Liver (tissue), 9 donors: ENCODE data around the gene LRP5. TPM values are rescaled to one million over a fixed set of nuclear protein-coding genes. Genes with fewer than 3 reads are reported as not detected.
A peak's percentile ranks its signal among the peaks of the same experiment; 100 is the strongest.

ENCODE experiments used
- DNase-seq: peaks from one replicate; pipeline ENCODE4 v3.0.0-alpha.2; 2017; ENCODE audit warnings: low spot score
- H3K27ac ChIP-seq, 2 donors: one replicate each; pipeline ENCODE4 v1.7.0; 2013; ENCODE audit warnings: inconsistent platforms in 2 of 2, low read length in 2 of 2, control low read depth in 1 of 2, low read depth in 1 of 2, mild to moderate bottlenecking in 1 of 2
- H3K27me3 ChIP-seq, 4 donors: one replicate each; pipeline versions ENCODE4 v1.6.1 to v1.7.0; 2013; ENCODE audit warnings: low read length in 3 of 4, inconsistent platforms in 1 of 4, mild to moderate bottlenecking in 1 of 4, moderate library complexity in 1 of 4; ENCODE audit not compliant: control insufficient read depth in 4 of 4, insufficient read depth in 4 of 4
- H3K36me3 ChIP-seq, 4 donors: one replicate each; pipeline versions ENCODE4 v1.6.1 to v1.7.0; 2013; ENCODE audit warnings: low read length in 3 of 4, mild to moderate bottlenecking in 3 of 4, low read depth in 1 of 4, moderate library complexity in 1 of 4; ENCODE audit not compliant: control insufficient read depth in 4 of 4, insufficient read depth in 3 of 4
- H3K4me1 ChIP-seq, 4 donors: one replicate each; pipeline versions ENCODE4 v1.6.1 to v1.7.0; 2013; ENCODE audit warnings: low read length in 3 of 4, mild to moderate bottlenecking in 3 of 4, moderate library complexity in 1 of 4; ENCODE audit not compliant: control insufficient read depth in 4 of 4, insufficient read depth in 4 of 4
- H3K4me3 ChIP-seq, 3 donors: one replicate each; pipeline versions ENCODE4 v1.6.1 to v1.7.0; 2013; ENCODE audit warnings: low read length in 3 of 3, control low read depth in 1 of 3, low read depth in 1 of 3, mild to moderate bottlenecking in 1 of 3
- H3K9ac ChIP-seq, 2 donors: one replicate each; pipeline ENCODE4 v1.7.0; 2013; ENCODE audit warnings: low read length in 2 of 2, mild to moderate bottlenecking in 2 of 2, moderate library complexity in 2 of 2, control low read depth in 1 of 2, low read depth in 1 of 2
- H3K9me3 ChIP-seq, 4 donors: one replicate each; pipeline versions ENCODE4 v1.6.1 to v1.7.0; 2013; ENCODE audit warnings: low read length in 3 of 4; ENCODE audit not compliant: control insufficient read depth in 4 of 4
- CTCF ChIP-seq: fragments of 150-350 bp; IDR thresholded peaks from 2 replicates; pipeline ENCODE4 v1.5.1; 2017; ENCODE audit warnings: improper control_type of control experiment, low read depth, low read length; ENCODE audit not compliant: missing input control
- EGR1 ChIP-seq, 2 donors: IDR thresholded peaks; 2 replicates each; pipeline ENCODE4 v1.6.1; 2016 to 2018; ENCODE audit warnings: antibody characterized with exemption in 2 of 2, low read depth in 2 of 2
- FOXA1 ChIP-seq: IDR thresholded peaks from 2 replicates; pipeline ENCODE4 v1.6.1; 2016; ENCODE audit warnings: antibody characterized with exemption
- FOXA2 ChIP-seq: IDR thresholded peaks from 2 replicates; pipeline ENCODE4 v1.6.1; 2016; ENCODE audit warnings: antibody characterized with exemption
- GABPA ChIP-seq, 2 donors: IDR thresholded peaks in 1 of 2; conservative IDR thresholded peaks in 1 of 2; 2 replicates each; pipeline ENCODE4 v1.6.1; 2016; ENCODE audit warnings: antibody characterized with exemption in 2 of 2, mild to moderate bottlenecking in 1 of 2, moderate library complexity in 1 of 2
- HNF4A ChIP-seq, 2 donors: conservative IDR thresholded peaks; 2 replicates each; pipeline ENCODE4 v1.6.1; 2016; ENCODE audit warnings: antibody characterized with exemption in 2 of 2, mild to moderate bottlenecking in 2 of 2
- HNF4G ChIP-seq: IDR thresholded peaks from 2 replicates; pipeline ENCODE4 v1.6.1; 2016; ENCODE audit warnings: antibody characterized with exemption
- JUND ChIP-seq, 2 donors: IDR thresholded peaks; 2 replicates each; pipeline ENCODE4 v1.6.1; 2016; ENCODE audit warnings: antibody characterized with exemption in 2 of 2
- NR2F2 ChIP-seq: IDR thresholded peaks from 2 replicates; pipeline ENCODE4 v1.6.1; 2016; ENCODE audit warnings: antibody characterized with exemption
- RAD21 ChIP-seq, 2 donors: IDR thresholded peaks; 2 replicates each; pipeline ENCODE4 v1.6.1; 2016; ENCODE audit warnings: antibody characterized with exemption in 2 of 2, mild to moderate bottlenecking in 2 of 2
- RXRA ChIP-seq, 2 donors: IDR thresholded peaks; 2 replicates each; pipeline ENCODE4 v1.6.1; 2017 to 2018; ENCODE audit warnings: antibody characterized with exemption in 2 of 2, mild to moderate bottlenecking in 1 of 2
- SP1 ChIP-seq: IDR thresholded peaks from 2 replicates; pipeline ENCODE4 v1.6.1; 2018; ENCODE audit warnings: antibody characterized with exemption, mild to moderate bottlenecking
- TAF1 ChIP-seq: conservative IDR thresholded peaks from 2 replicates; pipeline ENCODE4 v1.6.1; 2016; ENCODE audit warnings: antibody characterized with exemption, mild to moderate bottlenecking
- YY1 ChIP-seq: IDR thresholded peaks from 2 replicates; pipeline ENCODE4 v1.6.1; 2016; ENCODE audit warnings: antibody characterized with exemption, mild to moderate bottlenecking
- WGBS: extraction: QIAGEN DNeasy Blood & Tissue Kit; methylation state at CpG from one replicate; pipeline ENCODE4 v1.1.7; 2013; 5-methylcytosine and 5-hydroxymethylcytosine counted together
- polyA plus RNA-seq, 2 donors: library from polyadenylated mRNA; stranded (reverse) in 1 of 2; unstranded in 1 of 2; fragments of 200-250 nt in 1 of 2; fragments of >200 nt in 1 of 2; fragmentation: Nextera tagmentation in 1 of 2; extraction: Ambion mirVana in 1 of 2; gene quantifications; one replicate each; pipeline versions ENCODE4 v1.2.1 to v1.2.3, GENCODE V29; 2013 to 2015
- total RNA-seq, 2 donors: library from RNA; depleted of rRNA; stranded (reverse); fragments of >200 nt; gene quantifications; one replicate each; pipeline ENCODE4 v1.2.3, GENCODE V29; 2014
- TF ChIP-seq, protein P1 (sequence below): IDR thresholded peaks from 2 replicates; pipeline ENCODE4 v1.6.1; 2016; ENCODE audit warnings: antibody characterized with exemption, mild to moderate bottlenecking
- TF ChIP-seq, protein P2 (sequence below): IDR thresholded peaks from 2 replicates; pipeline ENCODE4 v1.6.1; 2016; ENCODE audit warnings: antibody characterized with exemption
- TF ChIP-seq, protein P3 (sequence below): IDR thresholded peaks from 2 replicates; pipeline ENCODE4 v1.6.1; 2016; ENCODE audit warnings: antibody characterized with exemption
- TF ChIP-seq, protein P4 (sequence below): IDR thresholded peaks from 2 replicates; pipeline ENCODE4 v1.6.1; 2016; ENCODE audit warnings: antibody characterized with exemption
- donor health status: healthy.
- donor health status: healthy.
- donor health status: healthy.
- donor health status: healthy.
- donor health status: healthy.

The LRP5 gene
- total and polyA plus RNA-seq, 4 donors = 48.9 to 99.3 (median 71.3) TPM

- H3K36me3 ChIP-seq = peaks cover 0 to 2% (median 0%) of the 10 kb centered on the region in 4 donors
- 48% methylated on average over 15 of the region's 15 CpGs for WGBS
- H3K9me3 ChIP-seq = no peaks in the 10 kb centered on the region
- H3K27ac ChIP-seq = peak overlapping the region; percentile 54 to 57
- DNase-seq = no peak
- no peaks in the 10 kb centered on the region for H3K27me3 ChIP-seq
- peaks cover 11 to 67% (median 51%) of the 10 kb centered on the region in 4 donors for H3K4me1 ChIP-seq
- no peak for TF ChIP-seq NR2F2
- no peak for TF ChIP-seq RAD21 (IDR thresholded peaks at IDR 0.05)
- TF ChIP-seq JUND (IDR thresholded peaks at IDR 0.05) = peak in 1 of 2 donors; percentile 38
- TF ChIP-seq GABPA (IDR thresholded peaks at IDR 0.05 in 1 of 2, conservative IDR thresholded peaks at IDR 0.05 in 1 of 2) = no peak
- peak; percentile 72 to 94 for TF ChIP-seq RXRA (IDR thresholded peaks at IDR 0.05)
- TF ChIP-seq FOXA2 = no peak
- no peak for TF ChIP-seq YY1
- TF ChIP-seq, protein P1, sequence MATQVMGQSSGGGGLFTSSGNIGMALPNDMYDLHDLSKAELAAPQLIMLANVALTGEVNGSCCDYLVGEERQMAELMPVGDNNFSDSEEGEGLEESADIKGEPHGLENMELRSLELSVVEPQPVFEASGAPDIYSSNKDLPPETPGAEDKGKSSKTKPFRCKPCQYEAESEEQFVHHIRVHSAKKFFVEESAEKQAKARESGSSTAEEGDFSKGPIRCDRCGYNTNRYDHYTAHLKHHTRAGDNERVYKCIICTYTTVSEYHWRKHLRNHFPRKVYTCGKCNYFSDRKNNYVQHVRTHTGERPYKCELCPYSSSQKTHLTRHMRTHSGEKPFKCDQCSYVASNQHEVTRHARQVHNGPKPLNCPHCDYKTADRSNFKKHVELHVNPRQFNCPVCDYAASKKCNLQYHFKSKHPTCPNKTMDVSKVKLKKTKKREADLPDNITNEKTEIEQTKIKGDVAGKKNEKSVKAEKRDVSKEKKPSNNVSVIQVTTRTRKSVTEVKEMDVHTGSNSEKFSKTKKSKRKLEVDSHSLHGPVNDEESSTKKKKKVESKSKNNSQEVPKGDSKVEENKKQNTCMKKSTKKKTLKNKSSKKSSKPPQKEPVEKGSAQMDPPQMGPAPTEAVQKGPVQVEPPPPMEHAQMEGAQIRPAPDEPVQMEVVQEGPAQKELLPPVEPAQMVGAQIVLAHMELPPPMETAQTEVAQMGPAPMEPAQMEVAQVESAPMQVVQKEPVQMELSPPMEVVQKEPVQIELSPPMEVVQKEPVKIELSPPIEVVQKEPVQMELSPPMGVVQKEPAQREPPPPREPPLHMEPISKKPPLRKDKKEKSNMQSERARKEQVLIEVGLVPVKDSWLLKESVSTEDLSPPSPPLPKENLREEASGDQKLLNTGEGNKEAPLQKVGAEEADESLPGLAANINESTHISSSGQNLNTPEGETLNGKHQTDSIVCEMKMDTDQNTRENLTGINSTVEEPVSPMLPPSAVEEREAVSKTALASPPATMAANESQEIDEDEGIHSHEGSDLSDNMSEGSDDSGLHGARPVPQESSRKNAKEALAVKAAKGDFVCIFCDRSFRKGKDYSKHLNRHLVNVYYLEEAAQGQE = peak; percentile 95
- TF ChIP-seq, protein P2, sequence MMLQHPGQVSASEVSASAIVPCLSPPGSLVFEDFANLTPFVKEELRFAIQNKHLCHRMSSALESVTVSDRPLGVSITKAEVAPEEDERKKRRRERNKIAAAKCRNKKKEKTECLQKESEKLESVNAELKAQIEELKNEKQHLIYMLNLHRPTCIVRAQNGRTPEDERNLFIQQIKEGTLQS = no peak
- peak; percentile 28 for TF ChIP-seq HNF4G
- peak; percentile 43 for TF ChIP-seq SP1
- TF ChIP-seq, protein P3, sequence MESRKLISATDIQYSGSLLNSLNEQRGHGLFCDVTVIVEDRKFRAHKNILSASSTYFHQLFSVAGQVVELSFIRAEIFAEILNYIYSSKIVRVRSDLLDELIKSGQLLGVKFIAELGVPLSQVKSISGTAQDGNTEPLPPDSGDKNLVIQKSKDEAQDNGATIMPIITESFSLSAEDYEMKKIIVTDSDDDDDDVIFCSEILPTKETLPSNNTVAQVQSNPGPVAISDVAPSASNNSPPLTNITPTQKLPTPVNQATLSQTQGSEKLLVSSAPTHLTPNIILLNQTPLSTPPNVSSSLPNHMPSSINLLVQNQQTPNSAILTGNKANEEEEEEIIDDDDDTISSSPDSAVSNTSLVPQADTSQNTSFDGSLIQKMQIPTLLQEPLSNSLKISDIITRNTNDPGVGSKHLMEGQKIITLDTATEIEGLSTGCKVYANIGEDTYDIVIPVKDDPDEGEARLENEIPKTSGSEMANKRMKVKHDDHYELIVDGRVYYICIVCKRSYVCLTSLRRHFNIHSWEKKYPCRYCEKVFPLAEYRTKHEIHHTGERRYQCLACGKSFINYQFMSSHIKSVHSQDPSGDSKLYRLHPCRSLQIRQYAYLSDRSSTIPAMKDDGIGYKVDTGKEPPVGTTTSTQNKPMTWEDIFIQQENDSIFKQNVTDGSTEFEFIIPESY = no peak
- TF ChIP-seq FOXA1 = no peak
- TF ChIP-seq CTCF = no peak
- TF ChIP-seq, protein P4, sequence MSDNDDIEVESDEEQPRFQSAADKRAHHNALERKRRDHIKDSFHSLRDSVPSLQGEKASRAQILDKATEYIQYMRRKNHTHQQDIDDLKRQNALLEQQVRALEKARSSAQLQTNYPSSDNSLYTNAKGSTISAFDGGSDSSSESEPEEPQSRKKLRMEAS = peak; percentile 64
- peak; percentile 93 to 98 for TF ChIP-seq EGR1 (IDR thresholded peaks at IDR 0.05; ENCODE audit: low read depth in 2 of 2)
- TF ChIP-seq TAF1 = no peak
- peak; percentile 74 to 87 for TF ChIP-seq HNF4A (conservative IDR thresholded peaks at IDR 0.05)
- no peak overlapping the region for H3K9ac ChIP-seq
- H3K4me3 ChIP-seq = no peak overlapping the region
Observed at GRCh38 chr11:68349461-68350249, 37.3 kb downstream of the LRP5 start.
